GM21723 (cell line): ENCODE results near the gene INO80.
"Not testable (repeated sequence)": the region's sequence is repeated elsewhere in the genome, so short reads cannot be mapped to it uniquely, and the experiment has no call there.

Experiments
- ATAC-seq: cut with Tn5 transposase; IDR thresholded peaks from one replicate; pipeline ENCODE4 v1.9.1; 2021; ENCODE audit warnings: mild to moderate bottlenecking, moderate library complexity; ENCODE audit not compliant: unreplicated experiment

Gene INO80

DNA sequence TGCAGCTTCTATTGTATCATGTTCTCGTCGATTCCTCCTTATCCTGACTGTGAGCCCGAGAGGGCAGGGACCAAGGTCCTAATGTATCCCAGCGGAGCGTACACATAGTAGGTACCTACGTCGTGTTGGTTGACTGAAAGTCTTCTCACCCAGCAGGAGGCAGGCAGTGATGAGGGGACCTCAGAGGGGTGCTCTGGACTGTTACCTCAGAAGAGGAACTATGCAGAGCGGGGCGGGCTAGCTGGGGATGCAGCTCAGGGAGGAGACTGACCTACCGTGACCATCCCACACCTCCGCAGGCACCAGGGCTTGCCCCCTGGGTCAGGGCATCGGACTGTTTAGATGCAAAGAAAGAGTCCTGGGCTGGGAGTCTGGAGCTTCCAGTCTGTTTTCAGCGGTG lies 151.4 kb downstream of the INO80 start:
- no peak for ATAC-seq

DNA sequence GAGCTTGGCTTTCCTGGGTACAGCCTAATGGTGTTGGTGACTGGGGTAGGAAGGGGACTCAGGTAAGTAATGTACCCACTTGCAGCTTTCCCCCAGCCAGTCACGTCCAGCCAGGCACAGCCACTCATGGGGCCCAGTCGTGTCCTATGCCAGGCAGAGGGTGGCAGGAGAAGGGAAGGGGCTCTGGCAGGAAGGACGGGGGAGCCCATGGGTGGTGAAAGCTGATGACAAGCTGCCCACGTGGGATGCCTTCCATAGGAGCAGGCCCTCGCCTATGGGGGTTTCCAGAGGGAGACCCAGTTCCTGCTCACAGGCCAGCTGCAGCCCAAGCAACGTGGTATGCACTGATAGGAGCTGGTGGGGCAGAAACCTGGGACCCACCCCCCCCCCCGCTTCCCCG lies 152.1 kb downstream of the INO80 start:
- no peak for ATAC-seq

DNA sequence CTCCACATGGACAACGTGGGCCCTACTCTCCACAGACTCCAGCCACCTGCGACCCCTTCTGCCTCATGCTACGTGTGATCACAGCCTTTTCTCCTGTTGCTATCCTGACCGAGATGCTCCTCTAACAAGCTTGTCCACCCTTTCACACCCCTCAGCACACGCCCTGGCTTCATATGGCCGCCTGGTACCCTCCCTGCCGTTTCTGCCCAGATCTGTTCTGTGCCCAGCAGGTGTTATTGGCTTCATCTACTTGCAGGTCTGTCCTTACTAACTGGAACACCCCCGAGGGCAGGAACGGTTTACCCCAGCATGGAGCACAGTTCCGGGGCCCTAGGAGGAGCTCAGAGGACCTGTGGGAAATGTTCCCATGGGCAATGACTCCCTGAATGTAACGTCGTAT lies 152.9 kb downstream of the INO80 start:
- no peak for ATAC-seq

DNA sequence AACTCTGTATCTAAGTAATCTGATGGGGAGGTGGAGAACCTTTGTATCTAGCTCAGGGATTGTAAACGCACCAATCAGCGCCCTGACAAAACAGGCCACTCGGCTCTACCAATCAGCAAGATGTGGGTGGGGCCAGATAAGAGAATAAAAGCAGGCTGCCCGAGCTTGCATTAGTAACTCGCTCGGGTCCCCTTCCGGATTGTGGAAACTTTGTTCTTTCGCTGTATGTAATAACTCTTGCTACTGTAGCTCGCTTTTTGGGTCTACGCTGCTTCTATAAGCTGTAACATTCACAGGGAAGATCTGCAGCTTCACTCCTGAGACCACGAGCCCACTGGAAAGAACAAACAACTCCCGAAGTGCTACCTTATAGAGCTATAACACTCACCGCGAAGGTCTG lies 153.8 kb downstream of the INO80 start:
- ATAC-seq, result not testable (repeated sequence)

DNA sequence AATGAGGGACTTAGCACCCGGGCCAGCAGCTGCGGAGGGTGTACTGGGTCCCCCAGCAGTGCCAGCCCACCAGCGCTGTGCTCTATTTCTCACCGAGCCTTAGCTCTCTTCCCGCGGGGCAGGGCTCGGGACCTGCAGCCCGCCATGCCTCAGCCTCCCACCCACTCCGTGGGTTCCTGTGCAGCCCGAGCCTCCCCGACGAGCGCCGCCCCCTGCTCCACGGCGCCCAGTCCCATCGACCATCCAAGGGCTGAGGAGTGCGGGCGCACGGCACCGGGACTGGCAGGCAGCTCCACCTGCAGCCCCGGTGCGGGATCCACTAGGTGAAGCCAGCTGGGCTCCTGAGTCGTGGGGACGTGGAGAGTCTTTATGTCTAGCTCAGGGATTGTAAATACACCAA lies 154.3 kb downstream of the INO80 start:
- ATAC-seq, result not testable (repeated sequence)

DNA sequence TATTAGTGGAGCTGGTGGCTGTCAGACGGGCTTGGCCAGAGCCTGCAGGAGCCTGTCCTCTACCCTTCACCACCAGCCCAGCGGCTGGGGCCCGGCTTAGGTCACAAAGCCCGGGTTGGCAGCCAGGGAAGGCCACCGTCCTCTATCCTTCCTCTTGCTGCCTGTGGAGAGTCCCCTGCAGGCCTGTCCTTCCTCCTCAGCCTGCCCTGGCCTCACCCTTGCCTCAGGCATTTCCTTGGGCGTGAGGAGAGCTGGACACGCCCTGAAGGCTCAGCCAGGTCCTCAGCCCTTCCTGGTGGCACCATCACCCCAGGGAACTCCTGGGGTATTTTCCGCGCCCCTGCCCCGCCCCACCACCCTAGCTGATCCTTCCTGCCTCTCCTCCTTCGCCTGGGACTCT lies 155.2 kb downstream of the INO80 start:
- ATAC-seq, result no peak

DNA sequence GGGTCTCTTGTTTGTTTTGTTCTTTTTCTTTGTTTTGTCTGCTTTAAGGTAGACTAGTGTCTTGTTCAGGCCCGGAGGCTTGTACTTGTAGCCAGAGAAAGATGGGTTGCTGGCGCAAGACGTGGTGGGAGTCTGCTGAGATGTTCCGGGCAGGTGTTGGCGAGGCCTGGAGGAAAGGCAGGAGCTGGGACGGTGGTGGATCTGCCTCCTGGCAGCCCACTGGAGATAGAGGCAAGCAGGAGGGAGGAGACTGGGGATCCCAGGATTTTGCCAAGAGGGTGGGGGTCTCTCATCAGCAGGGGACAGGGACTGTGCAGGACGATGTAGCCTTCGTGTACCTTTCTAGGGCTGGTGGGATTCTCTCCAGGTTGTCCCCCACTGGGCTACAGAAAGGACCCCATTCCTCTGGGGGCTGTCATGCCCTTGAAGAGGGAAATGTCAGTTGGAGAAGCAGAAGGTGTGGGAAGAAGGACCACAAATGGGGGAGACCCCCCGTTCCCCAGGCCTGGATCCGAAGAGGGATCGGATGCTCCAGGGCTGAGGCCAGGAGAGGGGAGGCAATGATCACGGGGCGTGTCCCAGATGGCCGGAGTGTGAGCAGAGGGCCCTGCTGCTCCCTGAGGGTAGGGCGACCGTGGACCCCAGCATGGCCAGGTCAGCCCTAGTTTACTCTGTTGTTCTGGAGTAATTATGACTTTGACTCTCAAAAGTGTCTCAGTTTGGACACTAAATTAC lies 155.8 kb downstream of the INO80 start:
- no peak for ATAC-seq

DNA sequence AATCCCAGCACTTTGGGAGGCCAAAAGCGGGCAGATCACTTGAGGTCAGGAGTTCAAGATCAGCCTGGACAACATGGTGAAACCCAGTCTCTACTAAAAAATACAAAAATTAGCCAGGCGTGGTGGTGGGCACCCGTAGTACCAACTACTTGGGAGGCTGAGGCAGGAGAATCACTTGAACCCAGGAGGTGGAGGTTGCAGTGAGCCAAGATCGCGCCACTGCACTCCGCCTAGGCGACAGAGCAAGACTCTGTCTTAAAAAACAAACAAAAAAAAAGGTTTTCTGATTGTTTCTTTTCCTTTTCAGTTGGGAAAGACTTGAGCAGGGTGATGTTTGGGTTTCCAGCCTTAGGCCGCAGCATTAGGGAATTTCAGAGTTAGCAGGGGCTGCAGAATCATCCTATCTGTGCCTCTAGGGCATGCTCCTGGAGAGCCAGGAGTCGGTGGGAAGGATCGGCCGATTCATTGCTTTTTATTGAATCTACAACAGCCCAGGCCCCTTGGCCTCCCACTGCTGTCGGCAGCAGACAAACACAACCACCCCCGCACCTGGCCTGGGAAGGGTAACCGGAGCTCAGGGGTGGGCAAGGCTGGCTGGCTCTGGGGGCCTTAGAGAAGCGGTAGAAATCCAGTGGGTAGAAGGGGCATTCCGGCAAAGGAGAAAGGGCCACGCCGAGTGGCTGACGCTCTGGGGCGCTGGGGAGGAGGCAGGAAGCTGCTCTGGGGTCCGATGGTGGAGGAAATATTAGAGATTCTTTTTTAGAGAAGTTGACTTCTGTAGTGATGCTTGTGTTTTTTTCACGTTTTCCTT lies 156.5 kb downstream of the INO80 start:
- ATAC-seq, result no peak

DNA sequence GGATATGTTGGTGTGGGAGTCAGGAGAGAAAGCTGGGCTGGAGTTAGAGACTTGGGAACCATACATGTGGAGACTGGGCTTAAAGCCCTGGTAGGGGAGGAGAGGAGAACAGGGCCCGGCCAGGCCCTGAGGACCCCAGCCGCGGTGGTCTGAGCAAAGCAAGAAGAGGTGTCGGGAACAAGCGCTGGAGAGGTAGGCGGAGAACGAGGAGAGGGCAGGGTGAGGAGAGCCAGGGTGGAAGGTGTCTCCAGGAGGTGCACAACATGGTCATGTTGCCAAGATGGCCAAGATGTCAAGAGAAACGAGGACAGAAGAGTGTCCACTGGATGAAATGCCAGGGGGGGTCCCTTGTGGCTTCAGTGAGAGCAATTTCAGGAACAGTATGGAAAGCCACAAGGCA lies 157.4 kb downstream of the INO80 start:
- no peak for ATAC-seq

DNA sequence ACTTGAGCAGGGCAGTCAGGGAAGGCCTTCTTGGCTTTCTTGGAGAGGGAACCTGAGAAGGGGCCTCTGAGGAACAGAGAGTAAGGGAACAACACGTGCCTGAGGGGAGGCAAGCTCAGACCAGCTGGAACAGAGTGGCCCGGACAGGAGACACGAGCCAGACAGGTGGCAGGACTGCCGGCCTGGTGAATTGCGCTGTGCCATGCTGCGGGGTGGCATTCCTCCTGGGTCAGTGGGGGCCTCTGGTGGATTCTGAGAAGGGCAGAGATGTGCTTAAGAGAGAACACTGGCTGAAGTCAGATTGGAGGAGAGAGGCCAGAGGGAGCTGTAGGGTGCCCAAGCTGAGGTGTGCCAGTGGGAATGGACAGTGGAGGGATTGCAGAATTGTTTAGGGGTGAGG lies 157.9 kb downstream of the INO80 start:
- ATAC-seq, result no peak

DNA sequence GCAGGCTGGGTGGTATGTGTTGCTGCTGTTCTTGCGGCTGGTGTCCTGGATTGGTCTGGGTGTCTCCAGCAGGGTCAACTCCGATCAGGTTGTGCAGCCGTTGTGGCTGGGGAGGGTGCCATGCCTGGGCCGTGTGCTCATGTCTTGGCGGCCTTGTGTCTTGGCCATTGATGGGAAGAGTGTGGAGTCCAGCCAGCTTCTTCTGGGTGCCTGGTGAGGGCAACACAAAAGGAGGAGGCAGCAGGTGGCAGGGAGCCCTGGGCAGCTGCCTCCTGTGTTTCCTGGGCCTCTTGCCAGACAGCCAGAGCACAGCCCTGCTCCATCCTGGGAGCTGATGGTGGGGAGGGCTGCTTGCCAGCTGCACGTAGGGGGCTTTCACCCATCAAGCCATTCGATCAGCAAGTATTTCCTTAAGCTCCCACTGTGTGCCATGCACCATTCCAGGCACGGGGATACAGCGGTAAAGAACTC lies 158.5 kb downstream of the INO80 start:
- ATAC-seq, result no peak

DNA sequence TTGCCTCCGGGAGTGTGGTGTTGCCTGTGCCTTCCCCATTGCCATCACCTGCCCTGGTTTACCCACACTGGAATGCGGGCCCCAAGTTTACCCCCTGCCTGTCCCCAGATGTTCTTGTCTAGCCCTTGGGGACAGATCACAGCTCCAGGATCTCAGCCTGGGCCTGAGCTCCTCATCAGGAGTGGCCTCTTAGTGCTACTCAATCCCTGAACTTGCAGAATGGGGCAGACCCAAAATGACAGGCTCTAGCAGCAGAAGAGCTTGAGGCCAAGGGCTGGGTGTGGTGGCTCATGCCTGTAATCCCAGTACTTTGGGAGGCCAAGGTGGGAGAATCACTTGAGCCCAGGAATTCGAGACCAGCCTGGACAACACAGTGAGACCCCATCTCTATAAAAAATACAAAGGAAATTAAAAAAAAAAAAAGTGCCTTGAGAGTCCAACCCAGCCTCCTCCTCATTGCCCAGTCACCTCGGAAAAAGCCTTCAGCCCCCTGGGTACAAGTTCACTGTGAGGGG lies 159.0 kb downstream of the INO80 start:
- no peak for ATAC-seq

DNA sequence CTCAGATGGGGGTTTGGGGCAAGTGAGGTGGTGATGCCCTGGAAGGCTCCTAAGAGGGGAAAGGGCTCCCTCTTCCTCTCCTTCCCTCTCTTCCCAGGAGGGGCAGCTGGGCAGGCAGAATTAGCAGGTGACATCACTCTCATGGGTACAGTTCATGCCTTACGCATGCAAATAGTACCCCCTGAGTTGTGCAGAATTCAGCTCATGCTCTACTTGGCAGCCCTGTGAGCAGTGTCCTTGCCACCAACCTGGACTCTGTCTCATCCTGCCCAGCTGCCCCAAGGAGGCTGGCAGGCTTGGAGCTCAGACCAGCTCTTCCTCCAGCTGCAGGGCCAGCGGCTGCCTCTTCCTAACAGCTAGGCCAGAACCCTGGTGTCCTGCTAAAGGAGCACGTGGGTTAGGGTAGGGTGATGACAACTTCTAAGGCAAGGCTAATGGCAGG lies 159.5 kb downstream of the INO80 start:
- no peak for ATAC-seq

DNA sequence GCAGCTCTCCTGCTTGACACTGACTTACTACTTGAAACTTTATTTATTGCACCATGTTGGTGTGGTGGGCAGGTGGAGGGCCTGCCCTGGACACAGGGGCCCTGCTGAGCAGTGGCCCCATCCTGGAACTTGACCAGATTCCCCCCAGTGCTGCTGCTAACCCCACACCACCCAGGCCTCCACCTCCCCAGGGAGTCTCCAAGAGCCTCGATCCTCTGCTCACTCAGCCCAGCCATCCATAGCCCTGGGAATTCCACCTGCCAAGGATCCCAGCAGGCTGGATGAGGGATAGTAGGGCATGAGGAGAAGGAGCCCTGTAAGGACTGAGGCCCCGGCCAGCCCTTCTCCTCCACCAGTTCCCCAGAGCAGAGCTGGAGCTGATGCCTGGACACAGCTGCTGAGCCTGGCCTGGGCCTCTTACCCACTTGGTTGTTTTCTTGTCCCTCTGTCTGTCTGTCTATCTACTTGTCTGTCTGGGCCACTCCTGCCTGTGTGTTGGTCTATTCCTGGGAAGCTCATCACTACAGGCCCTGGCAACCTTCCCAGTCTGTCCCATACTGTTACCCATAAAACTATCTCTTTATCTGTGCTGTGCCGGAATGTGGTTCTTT lies 160.0 kb downstream of the INO80 start:
- ATAC-seq, result no peak

DNA sequence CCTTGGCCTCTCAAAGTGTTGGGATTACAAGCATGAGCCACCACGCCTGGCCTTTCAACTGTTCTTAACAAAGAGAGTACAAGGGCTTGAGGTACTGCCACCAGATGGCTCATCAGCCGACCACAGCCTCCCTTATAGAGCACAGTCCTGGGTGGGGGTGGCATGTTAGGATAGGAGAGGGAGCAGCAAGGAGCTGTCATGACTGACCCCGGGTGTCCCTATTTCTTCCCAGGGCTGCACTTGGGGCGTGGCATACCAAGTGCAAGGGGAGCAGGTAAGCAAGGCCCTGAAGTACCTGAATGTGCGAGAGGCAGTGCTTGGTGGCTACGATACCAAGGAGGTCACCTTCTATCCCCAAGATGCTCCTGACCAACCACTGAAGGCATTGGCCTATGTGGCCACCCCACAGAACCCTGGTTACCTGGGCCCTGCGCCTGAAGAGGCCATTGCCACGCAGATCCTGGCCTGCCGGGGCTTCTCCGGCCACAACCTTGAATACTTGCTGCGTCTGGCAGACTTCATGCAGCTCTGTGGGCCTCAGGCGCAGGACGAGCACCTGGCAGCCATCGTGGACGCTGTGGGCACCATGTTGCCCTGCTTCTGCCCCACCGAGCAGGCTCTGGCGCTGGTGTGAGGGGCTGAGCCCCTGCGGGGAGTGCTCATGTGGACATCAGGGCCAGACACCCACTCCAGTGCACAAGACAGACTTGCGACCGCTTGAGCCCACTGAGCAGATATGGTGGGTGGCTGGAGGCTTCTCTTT lies 160.8 kb downstream of the INO80 start:
- ATAC-seq, result no peak

DNA sequence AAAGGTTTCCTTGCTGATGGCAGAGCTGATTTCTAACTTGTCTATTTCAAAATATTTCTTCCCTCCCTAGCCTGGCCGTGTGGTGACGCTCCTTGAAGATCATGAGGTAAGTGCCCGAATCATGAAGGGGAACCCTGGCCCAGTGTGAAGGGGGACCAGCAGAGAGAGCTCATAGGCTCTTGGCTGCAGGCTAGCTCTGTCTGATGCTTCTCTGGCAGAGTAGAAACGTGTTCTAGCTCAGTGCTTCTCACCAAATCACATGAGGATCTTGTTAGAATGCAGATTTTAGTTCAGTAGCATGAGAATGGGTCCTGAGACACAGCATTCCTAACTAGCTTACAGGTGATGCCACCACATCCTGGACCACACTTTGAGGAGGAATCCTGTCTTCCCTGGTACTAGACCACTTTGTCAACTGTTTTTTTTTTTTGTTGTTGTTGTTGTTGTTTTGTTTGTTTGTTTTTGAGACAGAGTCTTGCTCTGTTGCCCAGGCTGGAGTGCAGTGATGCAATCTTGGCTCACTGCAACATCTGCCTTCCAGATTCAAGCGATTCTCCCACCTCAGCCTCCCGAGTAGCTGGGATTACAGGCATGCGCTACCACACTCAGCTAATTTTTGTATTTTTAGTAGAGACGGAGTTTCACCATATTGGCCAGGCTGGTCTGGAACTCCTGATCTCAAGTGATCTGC lies 161.8 kb downstream of the INO80 start:
- ATAC-seq, result not testable (repeated sequence)

DNA sequence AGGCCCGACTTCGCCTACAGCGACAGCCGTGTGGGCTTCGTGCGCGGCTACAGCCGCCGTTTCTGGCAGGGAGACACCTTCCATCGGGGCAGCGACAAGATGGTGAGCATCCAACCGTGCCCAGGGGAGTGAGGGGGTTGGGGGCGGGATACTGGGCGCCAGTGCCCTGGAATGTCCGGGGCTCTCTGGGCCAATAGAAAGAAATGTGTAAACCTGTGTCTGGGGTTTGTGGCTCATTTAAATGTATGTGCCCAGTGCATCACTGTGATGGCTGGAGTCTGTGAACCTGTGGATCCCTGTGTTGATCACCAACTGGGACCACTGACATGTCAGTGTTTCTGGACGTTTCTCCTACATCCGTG lies 162.4 kb downstream of the INO80 start:
- peak; percentile 7 for ATAC-seq

DNA sequence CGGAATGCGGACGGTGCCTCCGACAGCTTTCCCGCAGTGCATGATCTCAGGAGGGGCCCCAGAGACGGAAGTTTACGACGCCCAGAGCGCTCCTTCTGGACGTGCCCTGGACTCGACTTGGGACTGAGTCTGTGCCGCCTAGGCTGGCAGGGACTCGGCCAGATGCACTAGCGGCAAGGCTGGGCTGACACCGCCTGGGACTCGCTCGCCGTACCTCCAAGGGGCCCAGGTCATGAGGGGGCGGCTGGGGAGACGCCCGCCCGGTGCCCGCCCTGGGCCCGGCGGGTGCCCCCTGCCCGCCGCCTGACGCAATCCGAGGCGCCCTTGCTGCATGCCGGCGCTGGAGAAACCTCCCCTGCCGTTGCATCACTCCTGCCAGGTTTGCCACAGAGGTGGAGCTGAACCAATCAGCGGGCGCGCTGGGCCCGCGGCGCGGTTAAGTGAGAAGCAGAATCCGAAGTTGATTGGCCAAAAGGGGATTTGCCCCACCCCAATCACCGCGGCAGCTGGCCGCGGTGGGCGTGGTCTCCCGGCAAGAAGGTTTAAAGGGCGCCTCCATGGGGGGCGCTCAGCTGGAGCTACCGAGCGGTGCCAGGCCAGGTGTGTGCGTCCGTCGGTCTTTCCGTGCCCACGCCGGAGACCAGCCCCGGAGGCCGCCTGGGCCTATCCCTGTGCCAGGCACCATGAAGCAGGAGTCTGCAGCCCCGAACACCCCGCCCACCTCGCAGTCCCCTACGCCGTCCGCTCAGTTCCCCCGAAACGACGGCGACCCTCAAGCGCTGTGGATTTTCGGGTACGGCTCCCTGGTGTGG lies 163.0 kb downstream of the INO80 start, which contains the start of gene CHAC1:
CHAC1 (plus strand) TSS at position 571 of the 812 bp plus-strand sequence; CDS start at position 684, 113 bp downstream.
- ATAC-seq, result peak; percentile 89

DNA sequence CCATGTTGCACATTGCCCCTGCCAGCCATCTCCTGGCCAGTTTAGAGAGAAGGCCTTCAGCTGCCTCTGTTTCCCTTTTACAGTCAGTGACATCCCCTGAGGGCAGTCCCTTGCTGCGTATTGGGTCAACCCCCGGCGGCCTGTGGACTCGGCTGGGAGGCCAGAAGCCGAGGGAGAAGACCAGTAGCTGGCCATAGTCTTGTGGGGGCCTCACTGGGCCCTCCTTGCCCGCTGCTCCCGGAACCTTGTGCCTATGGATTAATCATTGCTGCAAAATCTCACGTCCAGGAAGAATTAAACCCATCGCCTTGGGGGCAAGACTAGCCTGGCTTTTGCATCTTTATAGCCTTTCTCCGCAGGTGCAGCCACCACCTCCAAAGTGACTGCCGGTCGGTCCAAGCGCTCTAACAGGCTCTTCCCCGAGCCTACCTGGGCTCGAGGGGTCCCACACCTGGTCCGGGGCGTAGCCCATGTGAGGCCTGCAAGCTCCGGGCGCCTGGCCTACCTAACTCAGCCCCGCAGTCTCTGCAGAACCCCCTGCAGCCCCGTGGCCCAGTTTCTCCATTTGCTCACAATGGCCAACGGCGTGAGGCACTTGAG lies 163.7 kb downstream of the INO80 start:
- no peak for ATAC-seq
